Hematopoietic multipotent progenitor cell treated with erythropoietin and hydrocortisone succinate and interleukin-3 and kit ligand, for 6 days (in vitro differentiated cells): ENCODE measurements around the gene CTRL.
"Not testable (repeated sequence)": the region's sequence is repeated elsewhere in the genome, so short reads cannot be mapped to it uniquely, and the experiment has no call there.

Experiments used
- DNase-seq: peaks from one replicate; pipeline ENCODE4 v3.0.0-alpha.2; 2015

Gene CTRL

GRCh38 chr16:67922740-67923139 lies 8.9 kb downstream of the CTRL start:
- DNase-seq: no peak

- no peak for DNase-seq
Observed at GRCh38 chr16:67922221-67922620, 9.4 kb downstream of the CTRL start.

GRCh38 chr16:67919622-67920221 lies 11.9 kb downstream of the CTRL start:
- DNase-seq: no peak

- no peak for DNase-seq
Observed at GRCh38 chr16:67917852-67918236, 13.8 kb downstream of the CTRL start.

- DNase-seq: no peak
Observed at GRCh38 chr16:67917140-67917851, 14.4 kb downstream of the CTRL start.

- DNase-seq: no peak
Observed at GRCh38 chr16:67915831-67916723, 15.6 kb downstream of the CTRL start.

GRCh38 chr16:67915496-67915769 lies 16.2 kb downstream of the CTRL start:
- not testable (repeated sequence) for DNase-seq

GRCh38 chr16:67914758-67915495 lies 16.7 kb downstream of the CTRL start:
- no peak for DNase-seq

GRCh38 chr16:67910158-67910557 lies 21.5 kb downstream of the CTRL start:
- no peak for DNase-seq

- no peak for DNase-seq
Observed at GRCh38 chr16:67909056-67909742, 22.5 kb downstream of the CTRL start.

GRCh38 chr16:67907397-67908180 lies 24.1 kb downstream of the CTRL start:
- no peak for DNase-seq

GRCh38 chr16:67902831-67903230 lies 28.8 kb downstream of the CTRL start:
- no peak for DNase-seq

- DNase-seq: no peak
Observed at GRCh38 chr16:67901734-67902133, 29.9 kb downstream of the CTRL start.

GRCh38 chr16:67897231-67897630 lies 34.4 kb downstream of the CTRL start:
- DNase-seq: no peak

GRCh38 chr16:67893743-67894399 lies 37.8 kb downstream of the CTRL start:
- DNase-seq: peak; percentile 27

GRCh38 chr16:67892899-67893742 lies 38.5 kb downstream of the CTRL start, which contains the start of gene PSKH1:
Gene PSKH1 (plus strand): TSS chr16:67893254. CDS start chr16:67908750, 15,496 bp downstream.
- peak; percentile 98 for DNase-seq

- no peak for DNase-seq
Observed at GRCh38 chr16:67892375-67892774, 39.3 kb downstream of the CTRL start.

- DNase-seq: no peak
Observed at GRCh38 chr16:67888331-67888730, 43.3 kb downstream of the CTRL start.

- no peak for DNase-seq
Observed at GRCh38 chr16:67886387-67886786, 45.3 kb downstream of the CTRL start.

GRCh38 chr16:67885976-67886375 lies 45.7 kb downstream of the CTRL start:
- no peak for DNase-seq
